ENCODE data around the gene CLCNKA. TPM values are rescaled to one million over a fixed set of nuclear protein-coding genes. Genes with fewer than 3 reads are reported as not detected.
"Not testable (repeated sequence)": the region's sequence is repeated elsewhere in the genome, so short reads cannot be mapped to it uniquely, and the experiment has no call there.

CLCNKA gene
- total RNA-seq, 8 experiments from 2014 or later = 0.04 to 0.35 TPM; not detected in 6

GRCh38 chr1:16054598-16055540 is 33.0 kb downstream of the CLCNKA start:
- H3K27ac ChIP-seq = no peak overlapping the region
- peaks cover 6 to 10% of the 10 kb centered on the region in 2 donors for H3K4me1 ChIP-seq (replicated peaks in 1 of 2)
- in situ Hi-C loops (cut with MboI; ENCODE audit: low pct_unique_long_range_greater_than_20kb in 2 of 9, low sequenced_read_pairs in 9 of 9, unreplicated experiment in 9 of 9) = no loop called here
- WGBS, 10 experiments = 0 to 100% (median 62%) methylated on average over 1 to 7 of the region's 7 CpGs
- ATAC-seq (replicated peaks in 6 of 8) = no peak
- no peak overlapping the region for H3K4me3 ChIP-seq

- ATAC-seq (replicated peaks in 6 of 8) = peak; percentile 83 to 99 (median 87)
- in situ Hi-C loops (cut with MboI; ENCODE audit: low pct_unique_long_range_greater_than_20kb in 2 of 9, low sequenced_read_pairs in 9 of 9, unreplicated experiment in 9 of 9) = no loop called here
- Histone ChIP-seq H3K27ac (no peak overlapping the region), H3K4me1 (replicated peaks in 1 of 2) (peaks cover 6% of the 10 kb centered on the region in 2 donors), H3K4me3 (no peak overlapping the region)
- 0 to 100% (median 57%) methylated on average over 1 to 4 of the region's 18 CpGs; no CpG with 5 or more reads in 6 of the 10 experiments for WGBS, 10 experiments
Observed at GRCh38 chr1:16055613-16056520, 34.0 kb downstream of the CLCNKA start.

GRCh38 chr1:16056521-16056912 is 34.7 kb downstream of the CLCNKA start:
- in situ Hi-C loops (cut with MboI; ENCODE audit: low pct_unique_long_range_greater_than_20kb in 2 of 9, low sequenced_read_pairs in 9 of 9, unreplicated experiment in 9 of 9); H3K4me1 ChIP-seq (replicated peaks in 1 of 2); H3K27ac ChIP-seq; H3K4me3 ChIP-seq; ATAC-seq (replicated peaks in 6 of 8): not testable (repeated sequence)
- no CpG with 5 or more reads among the region's 4 CpGs for WGBS, 10 experiments

- H3K4me1 ChIP-seq (replicated peaks in 1 of 2); H3K27ac ChIP-seq; in situ Hi-C loops (cut with MboI; ENCODE audit: low pct_unique_long_range_greater_than_20kb in 2 of 9, low sequenced_read_pairs in 9 of 9, unreplicated experiment in 9 of 9); ATAC-seq (replicated peaks in 6 of 8); H3K4me3 ChIP-seq: not testable (repeated sequence)
- 47 to 100% (median 75%) methylated on average over 1 to 3 of the region's 7 CpGs; no CpG with 5 or more reads in 6 of the 10 experiments for WGBS, 10 experiments
Observed at GRCh38 chr1:16057314-16057915, 35.6 kb downstream of the CLCNKA start.

- H3K4me3 ChIP-seq; in situ Hi-C loops (cut with MboI; ENCODE audit: low pct_unique_long_range_greater_than_20kb in 2 of 9, low sequenced_read_pairs in 9 of 9, unreplicated experiment in 9 of 9); H3K27ac ChIP-seq; H3K4me1 ChIP-seq (replicated peaks in 1 of 2); ATAC-seq (replicated peaks in 6 of 8): not testable (repeated sequence)
- WGBS, 10 experiments = no CpG with 5 or more reads among the region's 20 CpGs
Observed at GRCh38 chr1:16058394-16059120, 36.7 kb downstream of the CLCNKA start.

GRCh38 chr1:16061266-16061665 is 39.4 kb downstream of the CLCNKA start:
- in situ Hi-C loops (cut with MboI; ENCODE audit: low pct_unique_long_range_greater_than_20kb in 2 of 9, low sequenced_read_pairs in 9 of 9, unreplicated experiment in 9 of 9) = no loop called here
- WGBS, 10 experiments = 80% methylated on average over 1 of the region's 3 CpGs; no CpG with 5 or more reads in 9 of the 10 experiments

GRCh38 chr1:16061989-16062686 is 40.3 kb downstream of the CLCNKA start:
- no CpG with 5 or more reads among the region's 18 CpGs for WGBS, 10 experiments
- not testable (repeated sequence) for ATAC-seq (replicated peaks in 6 of 8); H3K27ac ChIP-seq

More at GRCh38 chr1:16061266-16061665, 39.4 kb downstream of the CLCNKA start:
- Histone ChIP-seq H3K4me3 (no peak overlapping the region), H3K4me1 (replicated peaks in 1 of 2) (peaks cover 16 to 17% of the 10 kb centered on the region in 2 donors), H3K27ac (no peak overlapping the region)
- no peak for ATAC-seq (replicated peaks in 6 of 8)

GRCh38 chr1:16062687-16063075 is 40.8 kb downstream of the CLCNKA start:
- 53 to 100% (median 80%) methylated on average over 1 to 5 of the region's 9 CpGs; no CpG with 5 or more reads in 3 of the 10 experiments for WGBS, 10 experiments
- in situ Hi-C loops (cut with MboI; ENCODE audit: low pct_unique_long_range_greater_than_20kb in 2 of 9, low sequenced_read_pairs in 9 of 9, unreplicated experiment in 9 of 9); ATAC-seq (replicated peaks in 6 of 8); H3K4me3 ChIP-seq; H3K27ac ChIP-seq: not testable (repeated sequence)
- peaks cover 29 to 31% of the 10 kb centered on the region in 2 donors for H3K4me1 ChIP-seq (replicated peaks in 1 of 2)

More at GRCh38 chr1:16061989-16062686, 40.3 kb downstream of the CLCNKA start:
- H3K4me3 ChIP-seq; in situ Hi-C loops (cut with MboI; ENCODE audit: low pct_unique_long_range_greater_than_20kb in 2 of 9, low sequenced_read_pairs in 9 of 9, unreplicated experiment in 9 of 9): not testable (repeated sequence)
- H3K4me1 ChIP-seq (replicated peaks in 1 of 2) = peaks cover 23 to 25% of the 10 kb centered on the region in 2 donors

GRCh38 chr1:16063226-16063829 is 41.5 kb downstream of the CLCNKA start:
- ATAC-seq (replicated peaks in 6 of 8) = no peak
- Histone ChIP-seq H3K4me3 (no peak overlapping the region), H3K4me1 (replicated peaks in 1 of 2) (peaks cover 35 to 37% of the 10 kb centered on the region in 2 donors), H3K27ac (no peak overlapping the region)
- WGBS, 10 experiments = 49 to 100% (median 85%) methylated on average over 1 to 14 of the region's 15 CpGs; no CpG with 5 or more reads in 1 of the 10 experiments
- in situ Hi-C loops (cut with MboI; ENCODE audit: low pct_unique_long_range_greater_than_20kb in 2 of 9, low sequenced_read_pairs in 9 of 9, unreplicated experiment in 9 of 9) = no loop called here

- WGBS, 10 experiments = 0 to 90% (median 45%) methylated on average over 1 to 5 of the region's 9 CpGs; no CpG with 5 or more reads in 1 of the 10 experiments
- ATAC-seq (replicated peaks in 6 of 8) = no peak
- no peak overlapping the region for H3K4me3 ChIP-seq
- H3K4me1 ChIP-seq (replicated peaks in 1 of 2) = peaks cover 38 to 41% of the 10 kb centered on the region in 2 donors
- peak overlapping the region in 1 of 2 donors; percentile 14 for H3K27ac ChIP-seq
- in situ Hi-C loops (cut with MboI; ENCODE audit: low pct_unique_long_range_greater_than_20kb in 2 of 9, low sequenced_read_pairs in 9 of 9, unreplicated experiment in 9 of 9) = no loop called here
Observed at GRCh38 chr1:16063921-16064320, 42.1 kb downstream of the CLCNKA start.

- WGBS, 10 experiments = 0 to 100% (median 72%) methylated on average over 1 to 10 of the region's 13 CpGs; no CpG with 5 or more reads in 1 of the 10 experiments
- Histone ChIP-seq H3K27ac (no peak overlapping the region), H3K4me1 (replicated peaks in 1 of 2) (peaks cover 38 to 41% of the 10 kb centered on the region in 2 donors), H3K4me3 (no peak overlapping the region)
- ATAC-seq (replicated peaks in 6 of 8) = peak in 2 of 8 experiments; percentile 10
- in situ Hi-C loops (cut with MboI; ENCODE audit: low pct_unique_long_range_greater_than_20kb in 2 of 9, low sequenced_read_pairs in 9 of 9, unreplicated experiment in 9 of 9) = no loop called here
Observed at GRCh38 chr1:16064536-16065268, 42.9 kb downstream of the CLCNKA start.
